A673 (cell line): ENCODE measurements around the gene SEMA5B. TPM values are rescaled to one million over a fixed set of nuclear protein-coding genes. Genes with fewer than 3 reads are reported as not detected.

ENCODE experiments used
- BruUV-seq: library from RNA; stranded (reverse); fragments of 400-500 nt; replicated peaks from 2 replicates; lab custom pipeline; 2021; lab: Mats Ljungman, UMichigan
- CTCF ChIA-PET: fragments of 300-600 bp; sonication (Branson Sonifier 250); formaldehyde crosslinking; loops from one replicate; lab custom pipeline; 2022; ENCODE audit warnings: antibody characterized with exemption; lab: Charles Lee
- POLR2A ChIA-PET: fragments of 300-600 bp; sonication (Branson Sonifier 250); formaldehyde crosslinking; loops from one replicate; lab custom pipeline; 2022; ENCODE audit warnings: antibody characterized with exemption; ENCODE audit not compliant: low non-redundant PET; lab: Charles Lee
- DNase-seq: peaks from one replicate; pipeline ENCODE4 v3.0.0-alpha.2; 2015; ENCODE audit warnings: low spot score
- H3K27ac ChIP-seq: fragments of 200-600 bp; sonication (generic); 2 replicates; pipeline ENCODE4 v1.5.1; 2016; ENCODE audit warnings: mixed run types, low read depth, mild to moderate bottlenecking, mixed read lengths, antibody characterized with exemption, low read length; ENCODE audit not compliant: poor library complexity, severe bottlenecking
- H3K27me3 ChIP-seq: fragments of 200-600 bp; sonication (generic); replicated peaks from 2 replicates; pipeline ENCODE4 v1.6.1; 2017; ENCODE audit warnings: mixed run types, low read depth, mild to moderate bottlenecking, mixed read lengths, antibody characterized with exemption, low read length; ENCODE audit not compliant: insufficient read depth, poor library complexity
- H3K36me3 ChIP-seq: fragments of 200-600 bp; sonication (generic); 2 replicates; pipeline ENCODE4 v1.6.1; 2016; ENCODE audit warnings: mixed run types, mild to moderate bottlenecking, mixed read lengths, antibody characterized with exemption, low read length; ENCODE audit not compliant: insufficient read depth, poor library complexity, severe bottlenecking
- H3K4me1 ChIP-seq: fragments of 200-600 bp; sonication (generic); 2 replicates; pipeline ENCODE4 v1.6.1; 2017; ENCODE audit warnings: mixed run types, mild to moderate bottlenecking, mixed read lengths, antibody characterized with exemption, low read length; ENCODE audit not compliant: insufficient read depth, poor library complexity, severe bottlenecking
- H3K4me3 ChIP-seq: fragments of 200-600 bp; sonication (generic); 2 replicates; pipeline ENCODE4 v1.5.1; 2016; ENCODE audit warnings: low read depth, mixed run types, mild to moderate bottlenecking, mixed read lengths, low read length; ENCODE audit not compliant: poor library complexity, severe bottlenecking
- H3K9me3 ChIP-seq: fragments of 200-600 bp; sonication (generic); 2 replicates; pipeline ENCODE4 v1.6.1; 2016; ENCODE audit warnings: mixed run types, low read depth, mild to moderate bottlenecking, mixed read lengths, antibody characterized with exemption, low read length; ENCODE audit not compliant: poor library complexity, severe bottlenecking
- CTCF ChIP-seq: fragments of 300-800, 200-600 bp; sonication (generic); conservative IDR thresholded peaks from 2 replicates; pipeline ENCODE4 v1.5.1; 2017; ENCODE audit warnings: low read depth, mild to moderate bottlenecking, antibody characterized with exemption, low read length, moderate library complexity, mixed read lengths
- EZH2 ChIP-seq: fragments of 200-600 bp; sonication (generic); IDR thresholded peaks from 2 replicates; pipeline ENCODE4 v1.6.1; 2017; ENCODE audit warnings: borderline replicate concordance, low read depth, mild to moderate bottlenecking, mixed read lengths, antibody characterized with exemption, low read length; ENCODE audit not compliant: poor library complexity, severe bottlenecking
- intact Hi-C: fragments of 100-400 bp; cut with micrococcal nuclease; formaldehyde crosslinking; loops from one replicate; pipeline ENCODE4 v1.10.0; 2022; ENCODE audit not compliant: unreplicated experiment
- total RNA-seq: library from RNA; stranded (reverse); gene quantifications from 2 replicates; pipeline ENCODE4 v1.2.3, GENCODE V29; 2021

Gene SEMA5B
- total RNA-seq, 1 experiment from 2014 or later, result 7.6 TPM

GRCh38 chr3:122932251-122932967 is 95.2 kb downstream of the SEMA5B start:
- CTCF ChIA-PET, result no interaction called here
- intact Hi-C loops, result no loop called here

GRCh38 chr3:122931636-122932035 is 95.9 kb downstream of the SEMA5B start:
- TF ChIP-seq CTCF (no peak), EZH2 (no peak)
- H3K36me3 ChIP-seq, result no peaks in the 10 kb centered on the region
- H3K4me3 ChIP-seq, result no peak overlapping the region
- intact Hi-C loops, result no loop called here
- no peaks in the 10 kb centered on the region for H3K4me1 ChIP-seq
- no TSS peak for BruUV-seq
- DNase-seq, result no peak
- H3K27ac ChIP-seq, result no peak overlapping the region
- ChIA-PET POLR2A (no interaction called here), CTCF (no interaction called here)
- peaks cover 40% of the 10 kb centered on the region for H3K27me3 ChIP-seq
- H3K9me3 ChIP-seq, result no peaks in the 10 kb centered on the region

More at GRCh38 chr3:122932251-122932967, 95.2 kb downstream of the SEMA5B start:
- TF ChIP-seq CTCF, result no peak
- TF ChIP-seq EZH2, result no peak
- no peaks in the 10 kb centered on the region for H3K4me1 ChIP-seq
- no TSS peak for BruUV-seq
- no peak overlapping the region for H3K27ac ChIP-seq
- H3K9me3 ChIP-seq, result no peaks in the 10 kb centered on the region
- DNase-seq, result no peak
- H3K27me3 ChIP-seq, result peaks cover 46% of the 10 kb centered on the region
- no peaks in the 10 kb centered on the region for H3K36me3 ChIP-seq
- POLR2A ChIA-PET, result no interaction called here
- no peak overlapping the region for H3K4me3 ChIP-seq

GRCh38 chr3:122930063-122930997 is 97.2 kb downstream of the SEMA5B start:
- Histone ChIP-seq H3K9me3 (no peaks in the 10 kb centered on the region), H3K4me1 (no peaks in the 10 kb centered on the region), H3K4me3 (no peak overlapping the region), H3K36me3 (no peaks in the 10 kb centered on the region), H3K27ac (no peak overlapping the region), H3K27me3 (peaks cover 38% of the 10 kb centered on the region)
- CTCF ChIA-PET, result no interaction called here
- intact Hi-C loops, result no loop called here
- DNase-seq, result no peak
- POLR2A ChIA-PET, result no interaction called here
- BruUV-seq, result no TSS peak
- no peak for TF ChIP-seq EZH2
- TF ChIP-seq CTCF, result no peak
